Lung (tissue), 12 donors: ENCODE data around the gene DHX8. TPM values are rescaled to one million over a fixed set of nuclear protein-coding genes. Genes with fewer than 3 reads are reported as not detected.
A peak's percentile ranks its signal among the peaks of the same experiment; 100 is the strongest.

Experiments used
- ATAC-seq: fragments of 200-7000 bp; cut with Tn5 transposase; one replicate; pipeline ENCODE4 v1.9.1; 2020; ENCODE audit warnings: moderate number of reproducible peaks; ENCODE audit not compliant: insufficient read depth, low FRiP score
- DNase-seq, 3 donors: peaks; one replicate each; pipeline ENCODE4 v3.0.0-alpha.2; 2013 to 2017
- H3K27ac ChIP-seq, 2 donors: one replicate each; pipeline ENCODE4 v1.5.1; 2013; ENCODE audit warnings: mild to moderate bottlenecking in 2 of 2, moderate library complexity in 2 of 2, control low read depth in 1 of 2, inconsistent platforms in 1 of 2, low read depth in 1 of 2, low read length in 1 of 2
- H3K27me3 ChIP-seq, 3 donors: one replicate each; pipeline ENCODE4 v1.5.1; 2013; ENCODE audit warnings: low read length in 2 of 3; ENCODE audit not compliant: control insufficient read depth in 3 of 3, insufficient read depth in 3 of 3
- H3K36me3 ChIP-seq, 4 donors: one replicate each; pipeline ENCODE4 v1.5.1; 2013; ENCODE audit warnings: low read length in 4 of 4, mild to moderate bottlenecking in 1 of 4, moderate library complexity in 1 of 4; ENCODE audit not compliant: control insufficient read depth in 4 of 4, insufficient read depth in 4 of 4
- H3K4me1 ChIP-seq, 5 donors: one replicate each; pipeline ENCODE4 v1.5.1; 2013; ENCODE audit warnings: low read length in 5 of 5, mild to moderate bottlenecking in 2 of 5, moderate library complexity in 1 of 5; ENCODE audit not compliant: control insufficient read depth in 5 of 5, insufficient read depth in 5 of 5
- H3K4me3 ChIP-seq: one replicate; pipeline ENCODE4 v1.5.1; 2013; ENCODE audit warnings: mild to moderate bottlenecking, control low read depth, moderate library complexity
- H3K9ac ChIP-seq, 2 donors: one replicate each; pipeline ENCODE4 v1.5.1; 2013; ENCODE audit warnings: low read length in 2 of 2, control low read depth in 1 of 2; ENCODE audit not compliant: insufficient read depth in 1 of 2
- H3K9me3 ChIP-seq, 4 donors: one replicate each; pipeline ENCODE4 v1.5.1; 2013; ENCODE audit warnings: low read length in 3 of 4, mild to moderate bottlenecking in 1 of 4, moderate library complexity in 1 of 4; ENCODE audit not compliant: control insufficient read depth in 4 of 4, insufficient read depth in 3 of 4
- WGBS, 2 donors: extraction: QIAGEN DNeasy Blood & Tissue Kit; methylation state at CpG; one replicate each; pipeline ENCODE4 v1.1.7; 2013; 5-methylcytosine and 5-hydroxymethylcytosine counted together
- polyA plus RNA-seq, 2 donors: library from polyadenylated mRNA; stranded (reverse); fragments of 200-250 nt; gene quantifications; one replicate each; pipeline ENCODE4 v1.2.1, GENCODE V29; 2013
- total RNA-seq, 2 donors: library from RNA; depleted of rRNA in 1 of 2; stranded (reverse); fragments of >200 nt in 1 of 2; gene quantifications; one replicate each; pipeline ENCODE4 v1.2.1, GENCODE V29; 2014 to 2021
- TF ChIP-seq, protein P1 (sequence below): IDR thresholded peaks from 2 replicates; pipeline ENCODE4 v1.5.1; 2012; ENCODE audit warnings: mild to moderate bottlenecking; ENCODE audit errors: control extremely low read depth, extremely low read depth
- donor health status: control.
- donor health status: control.
- donor health status: Bipolar disorder and iron deficiency.
- donor health status: healthy.
- donor health status: DM: yes; HTN: yes; CAD: no.

The DHX8 gene
- total and polyA plus RNA-seq, 4 donors: 24.7 to 45.1 (median 38.2) TPM

DNA sequence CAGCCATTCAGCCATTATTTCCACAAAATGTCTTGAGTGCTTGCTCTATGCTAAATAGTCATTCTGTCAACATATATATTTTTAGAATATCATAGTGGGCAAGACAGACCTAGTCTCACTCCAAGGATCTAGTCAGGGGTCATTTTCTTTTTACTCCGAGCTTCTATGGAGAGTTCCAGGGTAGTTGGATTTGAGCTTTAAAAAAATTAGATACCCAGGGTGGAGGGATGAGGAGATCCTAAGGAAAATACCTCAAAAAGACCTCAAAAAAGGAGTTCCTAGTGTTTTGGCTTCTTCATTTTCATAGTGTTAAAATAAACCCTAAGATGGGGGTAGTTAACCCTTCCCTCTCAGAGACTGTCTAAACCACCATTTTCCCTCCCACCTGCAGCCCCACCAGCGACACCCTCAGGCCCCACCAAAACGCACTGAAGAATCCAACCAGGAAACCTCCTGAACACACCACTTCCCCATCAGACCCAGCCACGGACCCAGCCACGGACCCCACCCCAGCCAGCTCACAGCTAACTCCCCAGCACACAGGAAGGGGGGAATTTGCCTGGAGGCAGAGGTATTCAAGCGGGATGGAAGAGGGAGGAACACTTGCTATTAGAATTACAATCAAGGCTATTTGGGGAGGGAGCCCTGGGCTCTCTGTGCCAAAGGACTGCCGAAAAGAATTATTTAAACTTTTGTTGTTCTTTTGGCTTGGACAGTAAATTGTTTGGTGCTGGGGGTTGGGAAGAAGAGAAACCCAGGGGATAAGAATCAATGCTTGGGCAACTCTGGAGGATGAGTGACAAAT is 60.2 kb downstream of the DHX8 start:
- Histone ChIP-seq H3K27me3 (peaks cover 0 to 15% (median 12%) of the 10 kb centered on the region in 3 donors), H3K4me3 (no peak overlapping the region), H3K9me3 (no peaks in the 10 kb centered on the region), H3K9ac (no peak overlapping the region), H3K27ac (no peak overlapping the region), H3K36me3 (no peaks in the 10 kb centered on the region), H3K4me1 (peaks cover 0 to 31% (median 5%) of the 10 kb centered on the region in 5 donors)
- ATAC-seq (no peak), DNase-seq (no peak)
- 33 to 38% methylated on average over 7 of the region's 7 CpGs for WGBS, 2 donors
- TF ChIP-seq, protein P1, sequence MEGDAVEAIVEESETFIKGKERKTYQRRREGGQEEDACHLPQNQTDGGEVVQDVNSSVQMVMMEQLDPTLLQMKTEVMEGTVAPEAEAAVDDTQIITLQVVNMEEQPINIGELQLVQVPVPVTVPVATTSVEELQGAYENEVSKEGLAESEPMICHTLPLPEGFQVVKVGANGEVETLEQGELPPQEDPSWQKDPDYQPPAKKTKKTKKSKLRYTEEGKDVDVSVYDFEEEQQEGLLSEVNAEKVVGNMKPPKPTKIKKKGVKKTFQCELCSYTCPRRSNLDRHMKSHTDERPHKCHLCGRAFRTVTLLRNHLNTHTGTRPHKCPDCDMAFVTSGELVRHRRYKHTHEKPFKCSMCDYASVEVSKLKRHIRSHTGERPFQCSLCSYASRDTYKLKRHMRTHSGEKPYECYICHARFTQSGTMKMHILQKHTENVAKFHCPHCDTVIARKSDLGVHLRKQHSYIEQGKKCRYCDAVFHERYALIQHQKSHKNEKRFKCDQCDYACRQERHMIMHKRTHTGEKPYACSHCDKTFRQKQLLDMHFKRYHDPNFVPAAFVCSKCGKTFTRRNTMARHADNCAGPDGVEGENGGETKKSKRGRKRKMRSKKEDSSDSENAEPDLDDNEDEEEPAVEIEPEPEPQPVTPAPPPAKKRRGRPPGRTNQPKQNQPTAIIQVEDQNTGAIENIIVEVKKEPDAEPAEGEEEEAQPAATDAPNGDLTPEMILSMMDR: no peak

DNA sequence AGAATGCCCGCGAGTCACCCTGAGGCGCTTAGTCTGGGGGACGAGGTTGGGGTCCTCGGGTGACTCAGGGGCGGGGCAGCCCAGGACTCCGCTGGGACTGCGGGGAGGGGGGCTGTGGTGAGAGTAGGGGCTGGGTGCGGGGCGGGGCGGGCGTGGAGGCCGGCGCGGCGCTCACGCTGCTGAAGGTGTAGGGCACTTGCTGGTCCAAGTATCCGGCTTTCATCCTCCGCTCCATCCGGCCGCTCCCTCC is 61.5 kb downstream of the DHX8 start:
- no peak overlapping the region for H3K9ac ChIP-seq
- ATAC-seq (peak; percentile 23), DNase-seq (no peak)
- 0 to 1% methylated on average over 21 of the region's 21 CpGs for WGBS, 2 donors
- TF ChIP-seq, protein P1: no peak
- H3K9me3 ChIP-seq: no peaks in the 10 kb centered on the region
- H3K36me3 ChIP-seq: no peaks in the 10 kb centered on the region
- H3K4me1 ChIP-seq: peaks cover 0 to 31% (median 5%) of the 10 kb centered on the region in 5 donors
- H3K27ac ChIP-seq: no peak overlapping the region
- H3K27me3 ChIP-seq: peaks cover 0 to 15% (median 12%) of the 10 kb centered on the region in 3 donors
- H3K4me3 ChIP-seq: peak overlapping the region; percentile 21

DNA sequence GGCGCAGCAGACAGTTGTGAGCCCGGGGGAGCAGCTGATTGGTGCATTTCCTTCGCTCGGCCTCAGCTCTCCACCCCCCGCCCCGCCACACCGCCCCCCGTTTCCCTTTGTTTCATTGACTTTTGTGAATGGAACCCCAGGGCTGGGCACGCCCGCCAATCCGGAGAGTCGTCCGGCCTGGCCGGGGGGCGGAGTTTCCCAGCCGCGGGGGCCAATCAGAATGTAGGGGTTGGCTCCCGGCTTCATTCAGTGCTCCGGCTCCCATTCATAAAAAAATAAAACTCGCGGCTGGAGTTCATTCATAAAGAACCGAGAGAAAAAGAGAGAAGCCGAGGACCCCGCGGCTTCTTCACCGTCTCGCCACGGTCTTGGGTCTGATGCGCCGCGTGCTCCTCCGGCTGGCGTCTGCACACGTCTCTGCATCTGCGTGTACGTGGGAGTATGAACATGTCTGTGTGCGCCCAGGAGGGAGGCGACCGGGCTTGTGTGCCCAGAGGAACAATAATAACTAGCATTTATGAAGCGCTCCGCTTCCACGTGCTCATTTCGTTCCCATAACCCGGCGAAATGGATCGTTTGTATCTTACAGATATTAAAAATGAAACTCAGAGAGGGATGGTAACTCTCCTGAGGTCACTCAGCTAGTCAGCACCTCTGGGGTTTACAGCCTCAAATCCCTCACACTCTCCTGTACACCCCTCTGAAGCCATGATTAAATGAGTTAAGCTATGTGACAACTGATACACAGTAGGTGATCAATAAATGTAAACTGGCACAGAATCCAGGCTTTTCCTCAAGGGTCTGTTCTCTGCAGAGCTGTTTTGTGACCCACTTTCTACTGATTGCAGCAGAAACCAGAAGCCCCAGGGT is 62.8 kb downstream of the DHX8 start, which contains the start of gene ETV4:
ETV4 (minus strand) TSS at position 22 of the 870 bp plus-strand sequence. CDS start 723 bp downstream, outside the sequence.
- Histone ChIP-seq H3K4me3 (peak within 1 kb of the TSS; percentile 27), H3K36me3 (no peaks in the 10 kb centered on the region), H3K9ac (peak within 1 kb of the TSS in 1 of 2 donors; percentile 21), H3K27ac (peak within 1 kb of the TSS in 1 of 2 donors; percentile 45), H3K27me3 (peaks cover 0 to 15% (median 12%) of the 10 kb centered on the region in 3 donors), H3K9me3 (no peaks in the 10 kb centered on the region), H3K4me1 (peaks cover 0 to 22% (median 5%) of the 10 kb centered on the region in 5 donors)
- WGBS, 2 donors: 1% methylated on average over 46 of the region's 46 CpGs
- TF ChIP-seq, protein P1: no peak
- ATAC-seq: peak; percentile 91
- peak; percentile 96 to 97 (median 96) for DNase-seq
